Left lung (tissue), 10 donors: ENCODE results near the gene TCP11. TPM values are rescaled to one million over a fixed set of nuclear protein-coding genes. Genes with fewer than 3 reads are reported as not detected.

ENCODE experiments used
- ATAC-seq: fragments of 200-7000 bp; cut with Tn5 transposase; one replicate; pipeline ENCODE4 v1.9.1; 2020; ENCODE audit warnings: moderate library complexity
- DNase-seq, 4 donors: peaks; one replicate each; pipeline ENCODE4 v3.0.0-alpha.2; 2013 to 2020
- H3K27ac ChIP-seq, 2 donors: fragments of 200-600 bp; sonication (generic) in 1 of 2; one replicate each; pipeline versions ENCODE4 v1.5.0 to v1.8.0; 2020 to 2021
- H3K27me3 ChIP-seq, 2 donors: fragments of 200-600 bp; sonication (generic) in 1 of 2; one replicate each; pipeline versions ENCODE4 v1.5.0 to v1.8.0; 2020 to 2021
- H3K36me3 ChIP-seq, 2 donors: fragments of 200-600 bp; sonication (generic) in 1 of 2; one replicate each; pipeline versions ENCODE4 v1.5.0 to v1.8.0; 2020 to 2021
- H3K4me1 ChIP-seq, 2 donors: fragments of 200-600 bp; one replicate each; pipeline ENCODE4 v1.8.0; 2021
- H3K4me3 ChIP-seq, 2 donors: fragments of 200-600 bp; sonication (generic) in 1 of 2; one replicate each; pipeline versions ENCODE4 v1.5.0 to v1.8.0; 2020 to 2021; ENCODE audit warnings: mild to moderate bottlenecking in 1 of 2
- H3K9me3 ChIP-seq, 2 donors: fragments of 200-600 bp; sonication (generic) in 1 of 2; one replicate each; pipeline versions ENCODE4 v1.5.0 to v1.8.0; 2020 to 2021
- intact Hi-C, 2 donors: fragments of 100-400 bp; cut with DNase I; formaldehyde crosslinking; loops; one replicate each; pipeline versions ENCODE4 v1.11.2 to v1.14.2; 2022
- polyA plus RNA-seq, 6 donors: library from polyadenylated mRNA; unstranded; fragments of 120-200 nt; gene quantifications; one replicate each; pipeline ENCODE4 v1.2.1, GENCODE V29; 2013; ENCODE audit not compliant: insufficient read length in 6 of 6
- total RNA-seq, 2 donors: library from RNA; stranded (reverse); fragmentation: NEBNext Ultra II Directional; extraction: Animal tissue kit (Norgen Biotek cat#: 25700); gene quantifications; one replicate each; pipeline ENCODE4 v1.2.1, GENCODE V29; 2021
- TF ChIP-seq, protein P1 (sequence below), 2 donors: fragments of 200-600 bp; sonication (generic) in 1 of 2; IDR thresholded peaks; one replicate each; pipeline versions ENCODE4 v1.5.0 to v1.8.0; 2021; ENCODE audit warnings: antibody characterized with exemption in 2 of 2
- donor health status: DM: no; HTN: yes; CAD: no.
- donor health status: DM: no; HTN: no; CAD: no.

Gene TCP11
- total and polyA plus RNA-seq, 8 donors = 0.35 to 1.6 (median 0.69) TPM; not detected in 1

DNA sequence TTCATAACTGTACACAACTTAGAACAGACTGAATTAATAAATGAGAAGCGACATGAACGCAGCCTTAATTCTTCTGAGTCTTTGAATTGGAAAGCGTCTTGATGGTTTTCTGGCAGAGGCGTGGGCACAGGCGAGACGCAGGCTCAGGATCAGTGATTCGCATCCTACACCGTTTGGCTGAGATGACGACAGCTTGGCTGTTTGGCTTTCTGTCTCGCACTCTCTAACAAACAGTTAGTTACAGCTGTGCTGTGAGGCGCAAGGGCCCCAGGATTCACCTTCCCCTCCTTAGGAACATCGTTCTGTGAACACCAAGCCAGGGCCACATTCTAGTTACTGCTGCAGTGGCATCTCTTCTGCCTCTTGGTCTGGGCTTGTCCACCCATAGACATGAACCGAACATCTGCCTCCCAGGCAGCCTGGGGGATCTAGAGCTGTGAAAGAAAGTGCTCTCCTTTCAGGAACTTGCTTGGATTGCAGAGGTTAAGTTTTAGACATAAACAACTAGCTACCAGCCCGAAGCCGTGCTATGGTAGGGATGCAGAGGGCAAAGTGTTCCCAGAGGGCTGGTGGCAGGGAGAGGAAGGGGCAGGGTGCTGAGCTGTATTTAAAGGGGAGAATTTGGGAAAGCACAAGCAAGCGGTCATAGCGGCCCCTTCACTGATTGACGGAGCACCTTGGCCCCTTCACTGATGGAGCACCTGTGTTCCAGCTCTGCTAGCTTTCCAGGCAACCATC lies 49.6 kb downstream of the TCP11 start:
- intact Hi-C loops = no loop called here
- ATAC-seq (no peak), DNase-seq (no peak)
- no peaks in the 10 kb centered on the region for H3K27me3 ChIP-seq
- H3K4me1 ChIP-seq = peaks cover 7% of the 10 kb centered on the region in 2 donors
- TF ChIP-seq, protein P1, sequence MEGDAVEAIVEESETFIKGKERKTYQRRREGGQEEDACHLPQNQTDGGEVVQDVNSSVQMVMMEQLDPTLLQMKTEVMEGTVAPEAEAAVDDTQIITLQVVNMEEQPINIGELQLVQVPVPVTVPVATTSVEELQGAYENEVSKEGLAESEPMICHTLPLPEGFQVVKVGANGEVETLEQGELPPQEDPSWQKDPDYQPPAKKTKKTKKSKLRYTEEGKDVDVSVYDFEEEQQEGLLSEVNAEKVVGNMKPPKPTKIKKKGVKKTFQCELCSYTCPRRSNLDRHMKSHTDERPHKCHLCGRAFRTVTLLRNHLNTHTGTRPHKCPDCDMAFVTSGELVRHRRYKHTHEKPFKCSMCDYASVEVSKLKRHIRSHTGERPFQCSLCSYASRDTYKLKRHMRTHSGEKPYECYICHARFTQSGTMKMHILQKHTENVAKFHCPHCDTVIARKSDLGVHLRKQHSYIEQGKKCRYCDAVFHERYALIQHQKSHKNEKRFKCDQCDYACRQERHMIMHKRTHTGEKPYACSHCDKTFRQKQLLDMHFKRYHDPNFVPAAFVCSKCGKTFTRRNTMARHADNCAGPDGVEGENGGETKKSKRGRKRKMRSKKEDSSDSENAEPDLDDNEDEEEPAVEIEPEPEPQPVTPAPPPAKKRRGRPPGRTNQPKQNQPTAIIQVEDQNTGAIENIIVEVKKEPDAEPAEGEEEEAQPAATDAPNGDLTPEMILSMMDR (IDR thresholded peaks at IDR 0.05) = no peak
- H3K36me3 ChIP-seq = peaks cover 0 to 48% of the 10 kb centered on the region in 2 donors
- no peak overlapping the region for H3K27ac ChIP-seq
- H3K9me3 ChIP-seq = no peaks in the 10 kb centered on the region
- no peak overlapping the region for H3K4me3 ChIP-seq

DNA sequence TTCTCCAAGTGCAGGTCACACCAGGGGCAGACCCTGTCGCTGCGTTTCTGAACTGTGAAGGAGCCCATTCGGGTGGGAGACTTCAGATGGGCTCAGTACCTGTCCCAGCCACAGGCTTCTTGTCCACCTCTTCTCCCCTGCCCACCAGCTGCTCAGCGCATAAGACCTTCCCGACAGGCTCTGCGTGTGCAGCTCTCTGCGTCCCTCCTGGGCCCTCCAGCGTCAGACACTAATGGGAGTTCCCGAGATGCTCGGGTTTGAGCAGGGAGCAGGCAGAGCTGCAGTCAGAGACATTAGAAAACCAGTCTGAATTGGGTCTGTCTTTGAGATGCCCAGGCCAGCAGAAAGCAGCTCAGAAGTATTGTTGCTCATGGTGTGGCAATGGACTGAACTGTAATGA lies 50.4 kb downstream of the TCP11 start:
- no peaks in the 10 kb centered on the region for H3K9me3 ChIP-seq
- DNase-seq (no peak), ATAC-seq (no peak)
- no peak overlapping the region for H3K4me3 ChIP-seq
- intact Hi-C loops = no loop called here
- no peak overlapping the region for H3K27ac ChIP-seq
- H3K4me1 ChIP-seq = peaks cover 0 to 7% of the 10 kb centered on the region in 2 donors
- TF ChIP-seq, protein P1 (IDR thresholded peaks at IDR 0.05) = no peak
- no peaks in the 10 kb centered on the region for H3K27me3 ChIP-seq
- peaks cover 0 to 56% of the 10 kb centered on the region in 2 donors for H3K36me3 ChIP-seq

DNA sequence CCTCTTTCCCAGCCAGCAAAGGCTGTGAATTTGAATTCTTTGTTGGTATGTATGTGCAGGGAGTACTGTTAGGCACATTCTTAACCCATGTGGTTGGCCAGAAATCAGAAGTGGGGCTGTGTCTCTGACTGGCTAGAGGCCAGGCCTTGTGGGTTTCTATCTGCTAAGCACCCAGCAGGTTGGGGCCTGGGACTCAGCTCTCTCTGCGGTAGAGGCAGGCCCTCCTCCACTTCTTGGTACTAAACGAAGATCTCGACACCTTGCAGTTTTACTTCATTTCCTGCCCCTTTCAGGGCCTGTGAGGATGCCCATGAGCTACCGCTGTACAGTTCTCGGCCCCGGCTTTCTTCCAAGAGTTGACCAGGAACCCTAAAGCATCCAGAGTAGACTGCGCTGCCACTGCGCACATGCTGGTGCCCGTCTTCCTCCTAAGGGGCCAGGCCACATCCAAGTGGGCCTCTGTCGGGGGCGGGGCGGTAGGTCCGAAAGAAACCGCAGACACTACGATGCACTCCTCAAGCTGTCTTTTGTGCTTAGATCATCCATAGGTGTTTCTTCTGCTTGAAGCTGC lies 51.1 kb downstream of the TCP11 start:
- peaks cover 0 to 63% of the 10 kb centered on the region in 2 donors for H3K36me3 ChIP-seq
- H3K9me3 ChIP-seq = no peaks in the 10 kb centered on the region
- peaks cover 0 to 7% of the 10 kb centered on the region in 2 donors for H3K4me1 ChIP-seq
- intact Hi-C loops = no loop called here
- ATAC-seq = no peak
- H3K4me3 ChIP-seq = no peak overlapping the region
- DNase-seq = no peak
- no peaks in the 10 kb centered on the region for H3K27me3 ChIP-seq
- TF ChIP-seq, protein P1 (IDR thresholded peaks at IDR 0.05) = no peak
- H3K27ac ChIP-seq = no peak overlapping the region

- Histone ChIP-seq H3K9me3 (no peaks in the 10 kb centered on the region), H3K27me3 (no peaks in the 10 kb centered on the region), H3K4me3 (no peak overlapping the region), H3K36me3 (peaks cover 0 to 70% of the 10 kb centered on the region in 2 donors), H3K4me1 (peaks cover 0 to 7% of the 10 kb centered on the region in 2 donors), H3K27ac (no peak overlapping the region)
- intact Hi-C loops = no loop called here
- no peak for DNase-seq
- TF ChIP-seq, protein P1 (IDR thresholded peaks at IDR 0.05) = no peak
- no peak for ATAC-seq
Measured at GRCh38 chr6:35089216-35089934, 51.8 kb downstream of the TCP11 start.
